Panc1 (cell line): ENCODE measurements around the gene RCOR1.

Experiments
- POLR2AphosphoS5 ChIP-seq: IDR thresholded peaks from 2 replicates; pipeline ENCODE4 v1.6.1; 2012; ENCODE audit warnings: mild to moderate bottlenecking, low read depth, low read length, moderate library complexity
- SIN3A ChIP-seq: IDR thresholded peaks from 2 replicates; pipeline ENCODE4 v1.6.1; 2012; ENCODE audit warnings: low read depth, mild to moderate bottlenecking, low read length, moderate library complexity, borderline replicate concordance; ENCODE audit not compliant: insufficient read depth
- TCF7L2 ChIP-seq: IDR thresholded peaks from 2 replicates; pipeline ENCODE4 v1.6.1; 2011; ENCODE audit warnings: mild to moderate bottlenecking, low read depth, low read length, inconsistent platforms
- TF ChIP-seq, protein P1 (sequence below): fragments of 450-650 bp; IDR thresholded peaks from 2 replicates; pipeline ENCODE4 v1.5.1; 2017; ENCODE audit warnings: mild to moderate bottlenecking
- TF ChIP-seq, protein P2 (sequence below), 2 experiments: IDR thresholded peaks; 2 replicates each; pipeline ENCODE4 v1.6.1; 2011 to 2012; ENCODE audit warnings: low read depth in 2 of 2, control low read depth in 1 of 2, low read length in 1 of 2, mild to moderate bottlenecking in 1 of 2, moderate library complexity in 1 of 2; ENCODE audit not compliant: insufficient read depth in 1 of 2

GRCh38 chr14:102570334-102570995 is 22.0 kb upstream of the RCOR1 start:
- TF ChIP-seq, protein P1, sequence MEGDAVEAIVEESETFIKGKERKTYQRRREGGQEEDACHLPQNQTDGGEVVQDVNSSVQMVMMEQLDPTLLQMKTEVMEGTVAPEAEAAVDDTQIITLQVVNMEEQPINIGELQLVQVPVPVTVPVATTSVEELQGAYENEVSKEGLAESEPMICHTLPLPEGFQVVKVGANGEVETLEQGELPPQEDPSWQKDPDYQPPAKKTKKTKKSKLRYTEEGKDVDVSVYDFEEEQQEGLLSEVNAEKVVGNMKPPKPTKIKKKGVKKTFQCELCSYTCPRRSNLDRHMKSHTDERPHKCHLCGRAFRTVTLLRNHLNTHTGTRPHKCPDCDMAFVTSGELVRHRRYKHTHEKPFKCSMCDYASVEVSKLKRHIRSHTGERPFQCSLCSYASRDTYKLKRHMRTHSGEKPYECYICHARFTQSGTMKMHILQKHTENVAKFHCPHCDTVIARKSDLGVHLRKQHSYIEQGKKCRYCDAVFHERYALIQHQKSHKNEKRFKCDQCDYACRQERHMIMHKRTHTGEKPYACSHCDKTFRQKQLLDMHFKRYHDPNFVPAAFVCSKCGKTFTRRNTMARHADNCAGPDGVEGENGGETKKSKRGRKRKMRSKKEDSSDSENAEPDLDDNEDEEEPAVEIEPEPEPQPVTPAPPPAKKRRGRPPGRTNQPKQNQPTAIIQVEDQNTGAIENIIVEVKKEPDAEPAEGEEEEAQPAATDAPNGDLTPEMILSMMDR: no peak
- TF ChIP-seq POLR2AphosphoS5 (no peak), TCF7L2 (no peak), SIN3A (no peak)
- TF ChIP-seq, protein P2, sequence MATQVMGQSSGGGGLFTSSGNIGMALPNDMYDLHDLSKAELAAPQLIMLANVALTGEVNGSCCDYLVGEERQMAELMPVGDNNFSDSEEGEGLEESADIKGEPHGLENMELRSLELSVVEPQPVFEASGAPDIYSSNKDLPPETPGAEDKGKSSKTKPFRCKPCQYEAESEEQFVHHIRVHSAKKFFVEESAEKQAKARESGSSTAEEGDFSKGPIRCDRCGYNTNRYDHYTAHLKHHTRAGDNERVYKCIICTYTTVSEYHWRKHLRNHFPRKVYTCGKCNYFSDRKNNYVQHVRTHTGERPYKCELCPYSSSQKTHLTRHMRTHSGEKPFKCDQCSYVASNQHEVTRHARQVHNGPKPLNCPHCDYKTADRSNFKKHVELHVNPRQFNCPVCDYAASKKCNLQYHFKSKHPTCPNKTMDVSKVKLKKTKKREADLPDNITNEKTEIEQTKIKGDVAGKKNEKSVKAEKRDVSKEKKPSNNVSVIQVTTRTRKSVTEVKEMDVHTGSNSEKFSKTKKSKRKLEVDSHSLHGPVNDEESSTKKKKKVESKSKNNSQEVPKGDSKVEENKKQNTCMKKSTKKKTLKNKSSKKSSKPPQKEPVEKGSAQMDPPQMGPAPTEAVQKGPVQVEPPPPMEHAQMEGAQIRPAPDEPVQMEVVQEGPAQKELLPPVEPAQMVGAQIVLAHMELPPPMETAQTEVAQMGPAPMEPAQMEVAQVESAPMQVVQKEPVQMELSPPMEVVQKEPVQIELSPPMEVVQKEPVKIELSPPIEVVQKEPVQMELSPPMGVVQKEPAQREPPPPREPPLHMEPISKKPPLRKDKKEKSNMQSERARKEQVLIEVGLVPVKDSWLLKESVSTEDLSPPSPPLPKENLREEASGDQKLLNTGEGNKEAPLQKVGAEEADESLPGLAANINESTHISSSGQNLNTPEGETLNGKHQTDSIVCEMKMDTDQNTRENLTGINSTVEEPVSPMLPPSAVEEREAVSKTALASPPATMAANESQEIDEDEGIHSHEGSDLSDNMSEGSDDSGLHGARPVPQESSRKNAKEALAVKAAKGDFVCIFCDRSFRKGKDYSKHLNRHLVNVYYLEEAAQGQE (IDR thresholded peaks at IDR 0.05; ENCODE audit: insufficient read depth in 1 of 2, low read depth in 2 of 2, low read length in 1 of 2): no peak
